ENCODE results near the gene DDX43. TPM values are rescaled to one million over a fixed set of nuclear protein-coding genes. Genes with fewer than 3 reads are reported as not detected.

Gene DDX43
- total RNA-seq, 1 donor from 2014 or later: 1.6 TPM

- CTCF ChIA-PET: no interaction called here
- no peaks in the 10 kb centered on the region for H3K4me1 Mint-ChIP-seq
- no peak overlapping the region for H3K27ac Mint-ChIP-seq
- H3K27me3 Mint-ChIP-seq: peaks cover 5% of the 10 kb centered on the region
- POLR2A ChIA-PET: no interaction called here
- intact Hi-C loops (cut with micrococcal nuclease): no loop called here
- H3K9me3 Mint-ChIP-seq: no peaks in the 10 kb centered on the region
- TF ChIP-seq CTCF (IDR thresholded peaks at IDR 0.05): no peak
- no peak overlapping the region for H3K4me3 Mint-ChIP-seq
- DNase-seq: no peak
- no peak for ATAC-seq (ENCODE audit: low read depth)
- H3K36me3 Mint-ChIP-seq (ENCODE audit: low read depth): no peaks in the 10 kb centered on the region
Measured at GRCh38 chr6:73367761-73368355, 26.8 kb upstream of the DDX43 start.

- intact Hi-C loops (cut with micrococcal nuclease): no loop called here
- Mint-ChIP-seq H3K9me3 (peaks cover 2% of the 10 kb centered on the region), H3K36me3 (ENCODE audit: low read depth) (no peaks in the 10 kb centered on the region), H3K27me3 (peaks cover 5% of the 10 kb centered on the region), H3K27ac (no peak overlapping the region), H3K4me3 (no peak overlapping the region), H3K4me1 (no peaks in the 10 kb centered on the region)
- no peak for TF ChIP-seq CTCF (IDR thresholded peaks at IDR 0.05)
- POLR2A ChIA-PET: no interaction called here
- ATAC-seq (ENCODE audit: low read depth): no peak
- no peak for DNase-seq
- CTCF ChIA-PET: no interaction called here
Measured at GRCh38 chr6:73368675-73369074, 26.0 kb upstream of the DDX43 start.

GRCh38 chr6:73369157-73369556 lies 25.5 kb upstream of the DDX43 start:
- peaks cover 5% of the 10 kb centered on the region for H3K27me3 Mint-ChIP-seq
- ChIA-PET POLR2A (no interaction called here), CTCF (no interaction called here)
- DNase-seq: no peak
- no peak overlapping the region for H3K27ac Mint-ChIP-seq
- intact Hi-C loops (cut with micrococcal nuclease): no loop called here
- H3K9me3 Mint-ChIP-seq: peaks cover 2% of the 10 kb centered on the region
- TF ChIP-seq CTCF (IDR thresholded peaks at IDR 0.05): no peak
- no peaks in the 10 kb centered on the region for H3K4me1 Mint-ChIP-seq
- no peaks in the 10 kb centered on the region for H3K36me3 Mint-ChIP-seq (ENCODE audit: low read depth)
- ATAC-seq (ENCODE audit: low read depth): no peak
- H3K4me3 Mint-ChIP-seq: no peak overlapping the region

- intact Hi-C loops (cut with micrococcal nuclease): no loop called here
- H3K27me3 Mint-ChIP-seq: peaks cover 3% of the 10 kb centered on the region
- TF ChIP-seq CTCF (IDR thresholded peaks at IDR 0.05): no peak
- H3K27ac Mint-ChIP-seq: no peak within 1 kb of the TSS
- no peak for ATAC-seq (ENCODE audit: low read depth)
- H3K4me1 Mint-ChIP-seq: no peaks in the 10 kb centered on the region
- no peak for DNase-seq
- no peaks in the 10 kb centered on the region for H3K36me3 Mint-ChIP-seq (ENCODE audit: low read depth)
- ChIA-PET POLR2A (no interaction called here), CTCF (no interaction called here)
- H3K4me3 Mint-ChIP-seq: no peak within 1 kb of the TSS
- H3K9me3 Mint-ChIP-seq: peaks cover 2% of the 10 kb centered on the region
Measured at GRCh38 chr6:73369563-73369962, 25.1 kb upstream of the DDX43 start, which contains the start of gene OOEP. Gene OOEP (minus strand): TSS chr6:73369897. CDS start chr6:73369792, 105 bp downstream.

- ChIA-PET POLR2A (no interaction called here), CTCF (no interaction called here)
- Mint-ChIP-seq H3K27ac (no peak overlapping the region), H3K36me3 (ENCODE audit: low read depth) (no peaks in the 10 kb centered on the region), H3K9me3 (peaks cover 2% of the 10 kb centered on the region), H3K4me3 (no peak overlapping the region), H3K27me3 (no peaks in the 10 kb centered on the region), H3K4me1 (peaks cover 2% of the 10 kb centered on the region)
- no peak for TF ChIP-seq CTCF (IDR thresholded peaks at IDR 0.05)
- ATAC-seq (ENCODE audit: low read depth) (no peak), DNase-seq (no peak)
- intact Hi-C loops (cut with micrococcal nuclease): no loop called here
Measured at GRCh38 chr6:73371984-73372383, 22.6 kb upstream of the DDX43 start.
